GM12872 (cell line): ENCODE data around the gene KIF1B.

Experiments
- CTCF ChIP-seq: IDR thresholded peaks from 3 replicates; pipeline ENCODE4 v1.5.1; 2011; ENCODE audit warnings: low read depth, mild to moderate bottlenecking, low read length, moderate library complexity; ENCODE audit not compliant: insufficient read depth

Gene KIF1B

GRCh38 chr1:10325521-10325920 is 115.2 kb downstream of the KIF1B start:
- no peak for TF ChIP-seq CTCF

DNA sequence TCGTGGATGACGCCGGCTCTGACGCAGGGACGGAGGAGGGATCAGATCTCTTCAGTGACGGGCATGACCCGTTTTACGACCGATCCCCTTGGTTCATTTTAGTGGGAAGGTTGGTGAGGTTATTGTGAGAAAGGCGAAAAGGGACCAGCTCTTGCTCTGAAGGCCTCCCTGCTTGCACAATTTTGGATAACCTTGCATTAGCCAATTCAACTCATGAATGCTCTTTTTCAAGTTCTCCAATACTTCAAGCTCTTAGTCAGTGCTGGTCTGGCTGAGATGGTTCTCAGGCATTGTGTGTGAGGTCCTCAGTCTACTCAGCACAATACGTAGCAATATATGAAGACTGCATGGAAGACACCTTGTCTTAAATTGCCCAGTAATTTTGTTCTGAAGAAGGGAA is 115.9 kb downstream of the KIF1B start:
- no peak for TF ChIP-seq CTCF

DNA sequence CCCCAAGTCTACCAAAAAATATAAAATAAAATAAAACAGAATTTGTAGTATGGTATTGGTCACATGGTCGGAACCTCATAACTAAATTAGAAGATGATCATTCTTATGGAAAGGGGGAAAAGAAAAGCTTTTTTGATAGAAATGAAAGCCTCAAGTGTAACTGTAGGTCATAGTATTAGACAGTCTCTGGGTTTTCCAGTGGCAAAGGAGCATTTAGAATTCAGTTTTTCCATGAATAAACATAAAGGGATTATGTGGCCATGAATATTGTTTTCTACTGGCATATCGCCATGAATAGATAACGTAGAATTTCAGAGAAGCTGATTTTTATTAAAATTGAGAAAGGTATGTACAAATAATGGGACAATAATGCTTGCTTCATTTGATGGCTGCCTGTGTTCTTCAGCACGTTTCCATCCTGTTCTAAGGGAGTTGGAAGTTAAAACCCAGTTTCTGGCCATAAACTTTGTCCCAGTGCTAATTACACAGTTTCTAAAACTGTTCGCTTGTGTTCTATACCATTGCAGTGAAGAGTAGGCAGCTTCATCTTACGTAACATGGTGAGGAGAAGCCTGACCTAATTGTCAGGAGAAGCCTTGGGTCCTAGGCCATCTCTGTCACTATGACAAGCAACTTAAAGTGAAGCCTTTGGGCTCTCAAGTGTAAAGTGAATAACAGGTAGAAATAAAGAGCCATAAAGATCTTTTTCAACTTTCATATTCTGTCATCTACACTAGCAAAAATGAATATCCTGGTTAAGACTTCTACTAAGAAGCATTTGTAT is 118.0 kb downstream of the KIF1B start:
- TF ChIP-seq CTCF, result no peak

DNA sequence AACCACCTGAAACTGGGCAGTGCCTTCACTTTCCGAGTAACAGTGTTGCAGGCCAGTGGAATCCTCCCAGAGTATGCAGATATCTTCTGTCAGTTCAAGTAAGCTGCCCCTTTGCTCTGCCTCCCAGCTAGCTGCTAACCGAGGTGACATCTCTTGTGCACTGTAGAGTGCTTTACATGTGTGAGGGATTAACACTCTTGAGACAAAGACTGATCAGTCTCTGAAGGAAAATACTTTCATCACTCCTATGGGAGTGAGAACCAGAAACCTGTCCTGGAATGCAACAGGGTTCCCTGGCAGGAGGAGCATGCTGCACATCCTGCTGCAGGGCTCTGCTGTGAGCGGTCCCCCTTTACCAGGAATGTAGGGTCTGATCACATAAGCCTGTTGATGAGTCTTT is 127.1 kb downstream of the KIF1B start:
- TF ChIP-seq CTCF, result no peak

DNA sequence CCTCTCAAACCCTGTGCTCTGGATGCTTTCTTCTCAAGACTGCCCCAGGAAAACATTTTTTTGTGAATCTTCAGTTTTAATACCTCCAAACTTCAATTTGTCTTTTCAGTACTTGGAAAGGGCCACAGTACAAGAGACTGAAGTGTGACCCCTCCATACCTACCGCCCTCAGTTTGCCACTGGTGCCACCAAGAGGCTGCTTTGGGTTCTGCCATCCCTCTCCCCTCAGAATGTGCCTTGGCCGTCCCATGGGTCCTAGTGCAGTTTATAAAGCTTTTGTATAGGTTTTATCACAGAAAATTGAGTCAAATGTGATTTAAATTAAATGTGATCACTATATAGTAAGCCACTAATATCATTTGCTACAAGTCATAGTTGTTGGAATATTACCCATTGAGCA is 127.7 kb downstream of the KIF1B start:
- TF ChIP-seq CTCF, result peak; percentile 88

- TF ChIP-seq CTCF, result no peak
These were observed 128.2 kb downstream of the KIF1B start for GRCh38 chr1:10338611-10339010.

DNA sequence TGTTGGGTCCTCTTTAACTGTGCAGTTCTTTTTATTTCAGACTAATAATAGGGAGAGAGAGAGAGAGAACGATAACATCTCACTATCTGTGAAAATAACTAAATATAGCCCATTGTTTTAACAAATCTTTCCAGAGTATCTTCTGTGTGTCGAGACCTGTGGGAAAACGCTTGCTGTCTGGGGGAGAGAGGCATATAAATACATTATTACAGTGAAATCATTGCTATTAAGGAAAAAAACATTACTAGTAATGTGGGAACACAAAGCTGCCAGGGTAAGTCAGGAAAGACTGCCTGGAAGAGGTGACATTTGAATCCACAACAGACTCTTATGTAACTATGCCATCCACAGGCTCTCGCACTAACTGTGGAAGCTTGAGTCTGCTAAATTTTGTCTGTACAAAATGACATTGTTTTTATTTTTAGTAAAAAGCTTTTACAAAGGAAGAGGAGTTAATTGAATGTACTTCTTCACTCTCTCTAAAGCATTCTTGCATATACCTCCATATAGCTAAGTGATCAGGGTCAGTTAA is 128.7 kb downstream of the KIF1B start:
- TF ChIP-seq CTCF, result no peak
